AG09319 (cell line): ENCODE measurements around the gene OCIAD2.

Experiments
- DNase-seq: peaks from one replicate; pipeline ENCODE4 v3.0.0-alpha.2; 2010; ENCODE audit warnings: low read depth; ENCODE audit errors: extremely low read depth
- CTCF ChIP-seq: IDR thresholded peaks from 2 replicates; pipeline ENCODE4 v1.5.1; 2011; ENCODE audit warnings: low read depth, mild to moderate bottlenecking, inconsistent platforms, low read length, moderate library complexity

OCIAD2 gene

GRCh38 chr4:48944756-48945241 is 38.2 kb upstream of the OCIAD2 start:
- no peak for DNase-seq
- TF ChIP-seq CTCF = no peak; the same call in none of the 2 replicates

- DNase-seq = no peak
- TF ChIP-seq CTCF = no peak
These were observed 37.7 kb upstream of the OCIAD2 start for GRCh38 chr4:48944252-48944651.

GRCh38 chr4:48943387-48943786 is 36.8 kb upstream of the OCIAD2 start:
- TF ChIP-seq CTCF = no peak
- no peak for DNase-seq

GRCh38 chr4:48939785-48940184 is 33.2 kb upstream of the OCIAD2 start:
- no peak for TF ChIP-seq CTCF
- no peak for DNase-seq

GRCh38 chr4:48938831-48939230 is 32.3 kb upstream of the OCIAD2 start:
- TF ChIP-seq CTCF = no peak
- DNase-seq = no peak

- TF ChIP-seq CTCF = no peak
- DNase-seq = no peak
These were observed 30.5 kb upstream of the OCIAD2 start for GRCh38 chr4:48937033-48937432.

- TF ChIP-seq CTCF = no peak; the same call in 1 of the 2 replicates
- no peak for DNase-seq
These were observed 24.9 kb upstream of the OCIAD2 start for GRCh38 chr4:48931459-48931858.
